WTC11 (cell line): ENCODE results near the gene KIAA1210. TPM values are rescaled to one million over a fixed set of nuclear protein-coding genes. Genes with fewer than 3 reads are reported as not detected.

Source experiments
- ATAC-seq: fragments of 200-7000 bp; cut with Tn5 transposase; 2 replicates; pipeline ENCODE4 v1.10.0; 2021; ENCODE audit warnings: mild to moderate bottlenecking, moderate library complexity
- CTCF ChIA-PET: fragments of 300-600 bp; sonication (Branson Sonifier 250); formaldehyde crosslinking; loops from one replicate; lab custom pipeline; 2021; ENCODE audit warnings: antibody characterized with exemption; lab: Charles Lee
- POLR2A ChIA-PET: fragments of 350-600 bp; sonication (Branson Sonifier 250); formaldehyde crosslinking; loops from one replicate; lab custom pipeline; 2021; ENCODE audit warnings: antibody characterized with exemption; lab: Charles Lee
- DNase-seq: peaks from one replicate; pipeline ENCODE4 v3.0.0; 2021; ENCODE audit warnings: low spot score
- H3K27ac Mint-ChIP-seq: 2 replicates; pipeline ENCODE4 v1.8.0; 2021; ENCODE audit warnings: mixed read lengths
- H3K27me3 Mint-ChIP-seq: 2 replicates; pipeline ENCODE4 v1.8.0; 2021; ENCODE audit warnings: low read depth, mild to moderate bottlenecking, moderate library complexity, mixed read lengths
- H3K36me3 Mint-ChIP-seq: 2 replicates; pipeline ENCODE4 v1.8.0; 2021; ENCODE audit warnings: mixed read lengths
- H3K4me1 Mint-ChIP-seq: 2 replicates; pipeline ENCODE4 v1.8.0; 2022; ENCODE audit warnings: mixed read lengths
- H3K4me3 Mint-ChIP-seq: 2 replicates; pipeline ENCODE4 v1.8.0; 2021; ENCODE audit warnings: mild to moderate bottlenecking, moderate library complexity, mixed read lengths
- H3K9me3 Mint-ChIP-seq: 2 replicates; pipeline ENCODE4 v1.8.0; 2021; ENCODE audit warnings: mixed read lengths
- ATF3 ChIP-seq: sonication (generic); formaldehyde crosslinking; conservative IDR thresholded peaks from 2 replicates; pipeline ENCODE4 v1.8.1; 2022; ENCODE audit warnings: mild to moderate bottlenecking, missing genetic modification reagents
- CBFB ChIP-seq: sonication (generic); formaldehyde crosslinking; IDR thresholded peaks from 2 replicates; pipeline ENCODE4 v1.8.1; 2022; ENCODE audit warnings: mild to moderate bottlenecking, low read depth, missing genetic modification reagents
- CDX4 ChIP-seq: fragments of 250-450 bp; sonication (Bioruptor Pico); IDR thresholded peaks from 2 replicates; pipeline ENCODE4 v1.9.0; 2021; ENCODE audit warnings: moderate library complexity, mild to moderate bottlenecking, inconsistent platforms, borderline replicate concordance
- ELF4 ChIP-seq: sonication (generic); formaldehyde crosslinking; IDR thresholded peaks from 2 replicates; pipeline ENCODE4 v1.8.1; 2022; ENCODE audit warnings: low read depth, mild to moderate bottlenecking, moderate library complexity, missing genetic modification reagents
- ERG ChIP-seq: fragments of 250-450 bp; sonication (Bioruptor Pico); IDR thresholded peaks from 2 replicates; pipeline ENCODE4 v1.8.0; 2021; ENCODE audit warnings: mild to moderate bottlenecking
- GRHL2 ChIP-seq: fragments of 250-450 bp; sonication (Bioruptor Pico); IDR thresholded peaks from 2 replicates; pipeline ENCODE4 v1.8.0; 2022; ENCODE audit warnings: mild to moderate bottlenecking, moderate library complexity; ENCODE audit not compliant: insufficient replicate concordance, severe bottlenecking
- IRF1 ChIP-seq: sonication (generic); formaldehyde crosslinking; IDR thresholded peaks from 2 replicates; pipeline ENCODE4 v1.8.0; 2023; ENCODE audit warnings: missing genetic modification reagents
- MLX ChIP-seq: sonication (generic); formaldehyde crosslinking; IDR thresholded peaks from 2 replicates; pipeline ENCODE4 v1.8.1; 2023; ENCODE audit warnings: mild to moderate bottlenecking, missing genetic modification reagents, moderate library complexity
- NR3C1 ChIP-seq: sonication (generic); formaldehyde crosslinking; conservative IDR thresholded peaks from 2 replicates; pipeline ENCODE4 v1.8.1; 2023; ENCODE audit warnings: low read depth, mild to moderate bottlenecking, missing genetic modification reagents
- PRRX2 ChIP-seq: fragments of 250-450 bp; sonication (Bioruptor Pico); IDR thresholded peaks from 2 replicates; pipeline ENCODE4 v1.8.0; 2021; ENCODE audit warnings: mild to moderate bottlenecking
- SOX15 ChIP-seq: fragments of 250-450 bp; sonication (Bioruptor Pico); IDR thresholded peaks from 2 replicates; pipeline ENCODE4 v1.9.0; 2021; ENCODE audit warnings: mild to moderate bottlenecking
- SP1 ChIP-seq: sonication (generic); formaldehyde crosslinking; conservative IDR thresholded peaks from 2 replicates; pipeline ENCODE4 v1.8.1; 2022; ENCODE audit warnings: missing genetic modification reagents
- ZNF281 ChIP-seq: sonication (generic); formaldehyde crosslinking; IDR thresholded peaks from 2 replicates; pipeline ENCODE4 v1.8.0; 2023; ENCODE audit warnings: mild to moderate bottlenecking, missing genetic modification reagents
- ZNF396 ChIP-seq: fragments of 250-450 bp; sonication (Bioruptor Pico); IDR thresholded peaks from 2 replicates; pipeline ENCODE4 v1.8.0; 2021; ENCODE audit warnings: mild to moderate bottlenecking, moderate library complexity, borderline replicate concordance
- ZNF423 ChIP-seq: fragments of 250-450 bp; sonication (Bioruptor Pico); IDR thresholded peaks from 2 replicates; pipeline ENCODE4 v2.1.2; 2022; ENCODE audit warnings: mild to moderate bottlenecking, moderate library complexity
- ZNF671 ChIP-seq: fragments of 250-450 bp; sonication (Bioruptor Pico); IDR thresholded peaks from 2 replicates; pipeline ENCODE4 v1.8.0; 2021; ENCODE audit warnings: mild to moderate bottlenecking
- total RNA-seq: library from RNA; stranded (reverse); gene quantifications from 3 replicates; pipeline ENCODE4 v1.2.3, GENCODE V29; 2021
- TF ChIP-seq, protein P1 (sequence below): sonication (generic); formaldehyde crosslinking; IDR thresholded peaks from 2 replicates; pipeline ENCODE4 v1.8.1; 2023; ENCODE audit warnings: mild to moderate bottlenecking, moderate library complexity, missing genetic modification reagents
- TF ChIP-seq, protein P2 (sequence below): fragments of 250-450 bp; sonication (Bioruptor Pico); IDR thresholded peaks from 2 replicates; pipeline ENCODE4 v2.1.2; 2022; ENCODE audit warnings: mild to moderate bottlenecking, moderate library complexity

The KIAA1210 gene
- total RNA-seq, 1 experiment from 2014 or later: not detected

GRCh38 chrX:119041175-119041574 is 86.4 kb downstream of the KIAA1210 start (continued):
- TF ChIP-seq, protein P1, sequence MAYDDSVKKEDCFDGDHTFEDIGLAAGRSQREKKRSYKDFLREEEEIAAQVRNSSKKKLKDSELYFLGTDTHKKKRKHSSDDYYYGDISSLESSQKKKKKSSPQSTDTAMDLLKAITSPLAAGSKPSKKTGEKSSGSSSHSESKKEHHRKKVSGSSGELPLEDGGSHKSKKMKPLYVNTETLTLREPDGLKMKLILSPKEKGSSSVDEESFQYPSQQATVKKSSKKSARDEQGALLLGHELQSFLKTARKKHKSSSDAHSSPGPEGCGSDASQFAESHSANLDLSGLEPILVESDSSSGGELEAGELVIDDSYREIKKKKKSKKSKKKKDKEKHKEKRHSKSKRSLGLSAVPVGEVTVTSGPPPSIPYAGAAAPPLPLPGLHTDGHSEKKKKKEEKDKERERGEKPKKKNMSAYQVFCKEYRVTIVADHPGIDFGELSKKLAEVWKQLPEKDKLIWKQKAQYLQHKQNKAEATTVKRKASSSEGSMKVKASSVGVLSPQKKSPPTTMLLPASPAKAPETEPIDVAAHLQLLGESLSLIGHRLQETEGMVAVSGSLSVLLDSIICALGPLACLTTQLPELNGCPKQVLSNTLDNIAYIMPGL (CRISPR knock-in tag): no peak
- no peak for TF ChIP-seq GRHL2 (CRISPR knock-in tag)
- TF ChIP-seq MLX (CRISPR knock-in tag): no peak
- TF ChIP-seq, protein P2, sequence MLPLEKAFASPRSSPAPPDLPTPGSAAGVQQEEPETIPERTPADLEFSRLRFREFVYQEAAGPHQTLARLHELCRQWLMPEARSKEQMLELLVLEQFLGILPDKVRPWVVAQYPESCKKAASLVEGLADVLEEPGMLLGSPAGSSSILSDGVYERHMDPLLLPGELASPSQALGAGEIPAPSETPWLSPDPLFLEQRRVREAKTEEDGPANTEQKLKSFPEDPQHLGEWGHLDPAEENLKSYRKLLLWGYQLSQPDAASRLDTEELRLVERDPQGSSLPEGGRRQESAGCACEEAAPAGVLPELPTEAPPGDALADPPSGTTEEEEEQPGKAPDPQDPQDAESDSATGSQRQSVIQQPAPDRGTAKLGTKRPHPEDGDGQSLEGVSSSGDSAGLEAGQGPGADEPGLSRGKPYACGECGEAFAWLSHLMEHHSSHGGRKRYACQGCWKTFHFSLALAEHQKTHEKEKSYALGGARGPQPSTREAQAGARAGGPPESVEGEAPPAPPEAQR (CRISPR knock-in tag): no peak
- no peak for TF ChIP-seq ATF3 (CRISPR knock-in tag)
- TF ChIP-seq ZNF423 (CRISPR knock-in tag): no peak
- TF ChIP-seq SP1: no peak
- TF ChIP-seq IRF1: no peak
- no peak for TF ChIP-seq PRRX2 (CRISPR knock-in tag)

DNA sequence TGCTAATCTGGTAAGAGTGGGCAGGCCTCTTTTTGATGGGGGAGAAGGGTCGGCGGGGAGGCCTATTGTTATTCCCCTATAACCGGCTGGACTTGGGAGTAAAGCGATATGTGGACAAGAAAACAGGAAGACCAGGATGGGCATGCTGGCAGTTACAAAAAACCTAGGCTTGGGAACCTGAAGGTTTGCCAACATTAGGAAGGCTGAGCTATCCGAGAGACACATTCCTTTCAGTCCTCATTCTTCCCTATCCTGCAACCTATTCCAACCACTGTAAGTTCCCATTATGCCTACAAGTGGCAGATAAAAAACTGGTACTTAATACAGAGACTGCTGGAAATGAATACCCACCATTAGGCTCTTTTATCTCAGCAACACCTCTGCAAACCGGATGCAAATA is 87.2 kb downstream of the KIAA1210 start:
- Mint-ChIP-seq H3K36me3 (no peaks in the 10 kb centered on the region), H3K4me1 (peaks cover 4% of the 10 kb centered on the region; the same call in 1 of the 2 replicates), H3K9me3 (no peaks in the 10 kb centered on the region), H3K27me3 (no peaks in the 10 kb centered on the region), H3K4me3 (no peak overlapping the region), H3K27ac (no peak overlapping the region)
- ATAC-seq (no peak), DNase-seq (no peak)
- TF ChIP-seq ZNF396 (CRISPR knock-in tag): no peak
- TF ChIP-seq, protein P2 (CRISPR knock-in tag): no peak
- TF ChIP-seq NR3C1 (CRISPR knock-in tag): no peak
- TF ChIP-seq CDX4 (CRISPR knock-in tag): no peak
- no peak for TF ChIP-seq ERG (CRISPR knock-in tag)
- TF ChIP-seq ZNF281: no peak
- TF ChIP-seq CBFB (CRISPR knock-in tag): no peak
- TF ChIP-seq ELF4: no peak
- no peak for TF ChIP-seq ZNF671 (CRISPR knock-in tag)
- TF ChIP-seq SOX15 (CRISPR knock-in tag): no peak
- CTCF ChIA-PET: interaction anchor here (0.5 to 1.0 kb wide), 2 partner anchors 8 to 201 kb away, joined by 3 read pairs; no protein-coding TSS in a partner anchor
- POLR2A ChIA-PET: no interaction called here
